Fibroblast of villous mesenchyme (primary cell): ENCODE results near the gene KCNJ6. TPM values are rescaled to one million over a fixed set of nuclear protein-coding genes. Genes with fewer than 3 reads are reported as not detected.

ENCODE experiments used
- DNase-seq: peaks from one replicate; pipeline ENCODE4 v3.0.0-alpha.2; 2010; ENCODE audit warnings: low read depth
- H3K4me3 ChIP-seq: 2 replicates; pipeline ENCODE4 v1.5.1; 2011; ENCODE audit warnings: low read depth, mild to moderate bottlenecking, low read length
- total RNA-seq: library from RNA; depleted of rRNA; stranded (reverse); fragments of >200 nt; gene quantifications from 2 replicates; pipeline ENCODE4 v1.2.3, GENCODE V29; 2012
- TF ChIP-seq, protein P1 (sequence below): IDR thresholded peaks from 2 replicates; pipeline ENCODE4 v1.5.1; 2012; ENCODE audit warnings: low read depth, mild to moderate bottlenecking, low read length; ENCODE audit not compliant: insufficient read depth

Gene KCNJ6
- total RNA-seq, 1 donor: not detected

DNA sequence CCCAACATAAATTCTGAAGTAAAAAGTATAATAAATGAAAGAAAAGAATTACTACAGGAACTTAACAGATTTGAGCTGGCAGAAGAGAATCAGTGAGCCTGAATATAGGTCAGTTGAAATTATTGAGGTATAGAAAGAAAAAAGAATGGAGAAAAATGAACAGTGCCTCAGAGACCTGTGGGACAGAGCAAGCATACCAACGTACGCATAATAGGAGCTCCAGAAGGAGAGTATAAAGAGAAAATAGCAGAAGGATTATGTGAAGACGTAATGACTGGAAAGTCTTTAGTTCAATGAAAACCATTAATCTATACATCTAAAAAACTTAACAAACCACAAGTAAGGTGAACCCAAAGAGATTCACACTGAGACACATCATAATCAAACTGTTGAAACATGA is 287.9 kb downstream of the KCNJ6 start:
- DNase-seq: no peak
- no peak overlapping the region for H3K4me3 ChIP-seq
- TF ChIP-seq, protein P1, sequence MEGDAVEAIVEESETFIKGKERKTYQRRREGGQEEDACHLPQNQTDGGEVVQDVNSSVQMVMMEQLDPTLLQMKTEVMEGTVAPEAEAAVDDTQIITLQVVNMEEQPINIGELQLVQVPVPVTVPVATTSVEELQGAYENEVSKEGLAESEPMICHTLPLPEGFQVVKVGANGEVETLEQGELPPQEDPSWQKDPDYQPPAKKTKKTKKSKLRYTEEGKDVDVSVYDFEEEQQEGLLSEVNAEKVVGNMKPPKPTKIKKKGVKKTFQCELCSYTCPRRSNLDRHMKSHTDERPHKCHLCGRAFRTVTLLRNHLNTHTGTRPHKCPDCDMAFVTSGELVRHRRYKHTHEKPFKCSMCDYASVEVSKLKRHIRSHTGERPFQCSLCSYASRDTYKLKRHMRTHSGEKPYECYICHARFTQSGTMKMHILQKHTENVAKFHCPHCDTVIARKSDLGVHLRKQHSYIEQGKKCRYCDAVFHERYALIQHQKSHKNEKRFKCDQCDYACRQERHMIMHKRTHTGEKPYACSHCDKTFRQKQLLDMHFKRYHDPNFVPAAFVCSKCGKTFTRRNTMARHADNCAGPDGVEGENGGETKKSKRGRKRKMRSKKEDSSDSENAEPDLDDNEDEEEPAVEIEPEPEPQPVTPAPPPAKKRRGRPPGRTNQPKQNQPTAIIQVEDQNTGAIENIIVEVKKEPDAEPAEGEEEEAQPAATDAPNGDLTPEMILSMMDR: no peak

DNA sequence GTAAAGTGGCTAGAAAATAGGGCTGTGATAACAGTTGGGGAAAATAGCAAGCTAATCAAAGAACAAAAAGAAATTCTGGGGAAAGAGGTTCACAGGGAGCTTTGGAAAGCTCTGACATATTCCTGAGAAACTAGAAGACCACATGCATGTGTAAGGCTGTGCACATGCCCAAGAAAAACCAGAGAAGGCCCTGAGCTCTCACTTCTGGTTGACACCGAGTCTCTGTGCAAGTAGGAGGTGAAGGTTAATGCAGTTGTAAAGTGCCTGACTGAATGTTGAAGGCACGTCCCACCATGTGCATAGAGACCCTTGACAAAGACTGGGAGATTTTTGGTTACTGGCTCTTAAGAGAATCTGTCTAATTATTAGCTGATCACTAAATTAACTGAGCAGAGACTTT is 288.7 kb downstream of the KCNJ6 start:
- DNase-seq: no peak
- no peak overlapping the region for H3K4me3 ChIP-seq

DNA sequence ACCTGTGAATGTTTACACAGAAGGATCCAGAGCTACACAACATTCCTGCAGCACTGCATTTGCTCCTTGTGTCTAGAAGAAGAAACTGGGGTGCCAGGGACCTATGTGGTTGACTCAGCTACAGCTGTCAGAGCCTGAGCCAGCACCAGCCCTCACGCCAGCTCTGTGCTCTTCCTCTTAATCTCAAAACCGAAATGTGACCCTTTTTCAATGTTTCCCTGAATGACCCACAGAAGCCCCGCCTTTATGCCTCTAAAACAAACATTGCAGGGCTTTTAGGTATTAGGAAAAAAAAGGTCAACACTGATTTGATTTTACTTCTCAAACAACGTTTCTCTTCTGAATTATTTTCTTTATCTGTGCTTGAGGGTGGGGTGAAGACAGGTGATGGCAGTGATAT is 289.2 kb downstream of the KCNJ6 start:
- TF ChIP-seq, protein P1: no peak
- no peak for DNase-seq
- no peak overlapping the region for H3K4me3 ChIP-seq

More for the DNA sequence above, 288.7 kb downstream of the KCNJ6 start:
- TF ChIP-seq, protein P1: no peak

DNA sequence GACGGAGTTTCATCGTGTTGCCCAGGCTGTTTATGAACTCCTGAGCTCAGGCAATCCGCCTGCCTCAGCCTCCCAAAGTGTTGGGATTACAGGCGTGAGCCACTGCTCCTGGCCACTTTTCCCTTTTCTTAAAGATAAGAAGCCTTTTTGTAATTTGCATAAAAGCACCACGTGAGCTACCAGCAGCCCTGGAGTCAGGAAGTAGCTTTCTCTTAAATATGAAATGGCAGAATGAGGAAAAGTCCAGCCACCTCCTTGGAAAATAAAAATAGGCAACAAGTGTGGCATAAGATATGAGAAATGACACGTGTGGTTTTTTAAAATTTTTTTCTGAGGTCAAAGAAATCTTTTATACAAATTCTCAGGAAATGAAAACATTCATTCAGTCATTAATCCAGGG is 289.9 kb downstream of the KCNJ6 start:
- DNase-seq: no peak
- no peak overlapping the region for H3K4me3 ChIP-seq
- TF ChIP-seq, protein P1: no peak

DNA sequence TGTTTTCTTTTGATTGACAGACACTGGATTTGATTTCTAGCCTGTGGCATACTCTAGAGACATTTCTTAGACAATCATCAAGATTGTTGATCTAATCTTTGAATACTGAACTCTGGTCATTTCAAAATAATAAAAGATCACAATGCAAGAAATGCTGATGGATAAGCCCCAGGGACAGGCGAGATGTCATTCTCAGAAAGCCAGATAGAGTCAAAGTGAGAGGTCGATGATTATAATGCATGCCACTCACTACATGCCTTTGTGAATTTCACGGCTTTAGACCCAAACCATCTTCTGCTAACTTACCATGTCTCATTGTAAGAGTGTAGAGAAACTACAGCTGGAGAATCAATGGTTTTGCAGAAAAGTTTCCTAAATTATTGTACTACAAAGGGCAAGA is 292.6 kb downstream of the KCNJ6 start:
- no peak overlapping the region for H3K4me3 ChIP-seq
- TF ChIP-seq, protein P1: no peak
- DNase-seq: no peak

DNA sequence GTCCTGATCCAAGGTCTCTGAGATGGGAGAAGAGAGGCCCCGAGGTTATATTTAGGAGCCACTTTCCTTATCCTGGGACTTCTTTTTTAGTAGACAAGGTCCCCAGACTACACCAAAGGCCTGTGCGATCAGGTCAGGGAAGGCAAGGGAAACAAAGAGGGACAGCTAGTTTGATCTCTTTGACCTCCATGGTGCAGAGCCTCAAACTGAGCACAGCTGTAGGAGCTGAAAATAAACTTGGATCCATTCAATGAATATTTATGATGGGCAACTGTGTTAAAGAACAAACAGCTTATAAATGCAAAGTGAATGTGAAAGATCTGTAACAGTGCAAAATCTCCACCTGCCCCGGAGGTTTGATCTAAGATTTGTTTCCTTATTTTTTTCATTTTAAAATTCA is 293.1 kb downstream of the KCNJ6 start:
- DNase-seq: no peak
- TF ChIP-seq, protein P1: no peak
- no peak overlapping the region for H3K4me3 ChIP-seq

DNA sequence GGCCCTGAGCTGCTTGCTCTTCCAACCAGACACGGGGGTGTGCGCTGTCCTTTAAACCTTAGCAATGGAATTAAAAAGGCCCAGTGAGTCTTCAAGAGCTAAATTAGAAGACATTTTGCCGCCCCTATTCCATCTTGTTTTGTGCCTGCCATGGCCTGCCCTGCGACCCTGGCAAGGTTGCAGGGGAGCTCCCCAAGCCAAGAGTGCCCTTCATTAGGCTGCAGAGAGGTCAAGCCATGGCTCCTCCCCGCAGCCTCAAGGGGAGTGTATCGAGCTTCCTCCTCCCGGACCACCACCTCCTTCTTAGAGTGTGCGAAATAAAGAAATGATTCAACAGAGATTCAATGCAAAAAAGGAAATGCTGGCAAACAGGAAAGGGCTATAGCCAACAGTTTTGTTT is 293.5 kb downstream of the KCNJ6 start:
- H3K4me3 ChIP-seq: no peak overlapping the region
- DNase-seq: no peak
- TF ChIP-seq, protein P1: no peak
